Stimulated activated effector memory CD8-positive, alpha-beta T cell treated with anti-CD3 and anti-CD28 coated beads, Interleukin-12 subunit alpha, Interleukin-12 subunit beta, amount 100 ng/mL, for 72 hours (primary cell): ENCODE results near the gene SRRM5.
A peak's percentile ranks its signal among the peaks of the same experiment; 100 is the strongest.

Experiments used
- ATAC-seq: fragments of 150-1000 bp; cut with Tn5 transposase; 2 replicates; pipeline ENCODE4 v1.10.0; 2021
- DNase-seq, 2 donors: peaks; one replicate each; pipeline ENCODE4 v3.0.0; 2021 to 2022; ENCODE audit warnings: low spot score in 2 of 2
- H3K27ac Mint-ChIP-seq: one replicate; pipeline ENCODE4 v1.8.0; 2022; ENCODE audit warnings: mild to moderate bottlenecking, mixed read lengths
- H3K36me3 Mint-ChIP-seq: one replicate; pipeline ENCODE4 v1.8.0; 2022; ENCODE audit warnings: mild to moderate bottlenecking, mixed read lengths
- H3K4me1 Mint-ChIP-seq: one replicate; pipeline ENCODE4 v1.8.0; 2022; ENCODE audit warnings: mixed read lengths
- H3K4me3 Mint-ChIP-seq: one replicate; pipeline ENCODE4 v1.8.0; 2022; ENCODE audit warnings: mild to moderate bottlenecking, mixed read lengths
- H3K9me3 Mint-ChIP-seq: one replicate; pipeline ENCODE4 v1.8.0; 2022; ENCODE audit warnings: mixed read lengths

SRRM5 gene

GRCh38 chr19:43611788-43612187, at the start of gene SRRM5:
SRRM5 (plus strand) TSS chr19:43612088; CDS start chr19:43612122, 34 bp downstream.
- Mint-ChIP-seq H3K27ac (peak within 1 kb of the TSS; percentile 89), H3K36me3 (peaks cover 18% of the 10 kb centered on the region), H3K4me1 (peaks cover 44% of the 10 kb centered on the region), H3K4me3 (no peak within 1 kb of the TSS), H3K9me3 (no peaks in the 10 kb centered on the region)
- ATAC-seq (no peak), DNase-seq (no peak)

GRCh38 chr19:43562226-43562697, 49.6 kb upstream of the SRRM5 start:
- H3K4me1 Mint-ChIP-seq = peaks cover 53% of the 10 kb centered on the region
- peaks cover 62% of the 10 kb centered on the region for H3K36me3 Mint-ChIP-seq
- H3K27ac Mint-ChIP-seq = peak overlapping the region; percentile 93
- H3K4me3 Mint-ChIP-seq = peak overlapping the region; percentile 57
- H3K9me3 Mint-ChIP-seq = no peaks in the 10 kb centered on the region
- ATAC-seq (no peak), DNase-seq (no peak)

GRCh38 chr19:43562698-43563241, 49.1 kb upstream of the SRRM5 start:
- H3K4me3 Mint-ChIP-seq = peak overlapping the region; percentile 57
- no peaks in the 10 kb centered on the region for H3K9me3 Mint-ChIP-seq
- DNase-seq = peak; percentile 52 to 85
- peaks cover 57% of the 10 kb centered on the region for H3K36me3 Mint-ChIP-seq
- peak overlapping the region; percentile 93 for H3K27ac Mint-ChIP-seq
- H3K4me1 Mint-ChIP-seq = peaks cover 53% of the 10 kb centered on the region
- peak; percentile 97 for ATAC-seq

GRCh38 chr19:43563816-43564457, 48.0 kb upstream of the SRRM5 start:
- DNase-seq = no peak
- Mint-ChIP-seq H3K9me3 (no peaks in the 10 kb centered on the region), H3K36me3 (peaks cover 46% of the 10 kb centered on the region), H3K4me3 (peak overlapping the region; percentile 57), H3K27ac (peak overlapping the region; percentile 93), H3K4me1 (peaks cover 53% of the 10 kb centered on the region)
- no peak for ATAC-seq

- no peak for DNase-seq
- Mint-ChIP-seq H3K36me3 (peaks cover 38% of the 10 kb centered on the region), H3K4me3 (no peak overlapping the region), H3K4me1 (peaks cover 55% of the 10 kb centered on the region), H3K27ac (peak overlapping the region; percentile 93), H3K9me3 (no peaks in the 10 kb centered on the region)
- ATAC-seq = no peak
Observed at GRCh38 chr19:43564800-43565199, 47.1 kb upstream of the SRRM5 start.

GRCh38 chr19:43569657-43570056, 42.2 kb upstream of the SRRM5 start:
- Mint-ChIP-seq H3K36me3 (no peaks in the 10 kb centered on the region), H3K9me3 (no peaks in the 10 kb centered on the region), H3K27ac (peak overlapping the region; percentile 65), H3K4me3 (no peak overlapping the region), H3K4me1 (peaks cover 36% of the 10 kb centered on the region)
- ATAC-seq = no peak
- DNase-seq = no peak

- no peak overlapping the region for H3K4me3 Mint-ChIP-seq
- H3K4me1 Mint-ChIP-seq = peaks cover 36% of the 10 kb centered on the region
Observed at GRCh38 chr19:43570174-43570791, 41.6 kb upstream of the SRRM5 start.

GRCh38 chr19:43572171-43572588, 39.7 kb upstream of the SRRM5 start:
- Mint-ChIP-seq H3K36me3 (peaks cover 10% of the 10 kb centered on the region), H3K4me3 (no peak overlapping the region), H3K4me1 (peaks cover 47% of the 10 kb centered on the region), H3K9me3 (no peaks in the 10 kb centered on the region), H3K27ac (peak overlapping the region; percentile 76)
- DNase-seq (no peak), ATAC-seq (no peak)

More at GRCh38 chr19:43570174-43570791, 41.6 kb upstream of the SRRM5 start:
- ATAC-seq (no peak), DNase-seq (no peak)
- Mint-ChIP-seq H3K9me3 (no peaks in the 10 kb centered on the region), H3K27ac (peak overlapping the region; percentile 65), H3K36me3 (peaks cover 4% of the 10 kb centered on the region)

GRCh38 chr19:43574424-43575155, 37.3 kb upstream of the SRRM5 start:
- H3K36me3 Mint-ChIP-seq = peaks cover 15% of the 10 kb centered on the region
- H3K4me1 Mint-ChIP-seq = peaks cover 62% of the 10 kb centered on the region
- peak overlapping the region; percentile 98 for H3K27ac Mint-ChIP-seq
- ATAC-seq (no peak), DNase-seq (no peak)
- H3K4me3 Mint-ChIP-seq = peak overlapping the region; percentile 99
- no peaks in the 10 kb centered on the region for H3K9me3 Mint-ChIP-seq

GRCh38 chr19:43575156-43575950, 36.5 kb upstream of the SRRM5 start, which contains the start of the genes PINLYP and XRCC1:
PINLYP (plus strand) TSS chr19:43575801; CDS start chr19:43577192, 1,391 bp downstream.
XRCC1 (minus strand) TSS chr19:43575527; CDS start chr19:43575458, 69 bp downstream.
- ATAC-seq = peak; percentile 99
- no peaks in the 10 kb centered on the region for H3K9me3 Mint-ChIP-seq
- peaks cover 62% of the 10 kb centered on the region for H3K4me1 Mint-ChIP-seq
- H3K4me3 Mint-ChIP-seq = peak within 1 kb of the TSS; percentile 99
- H3K36me3 Mint-ChIP-seq = peaks cover 15% of the 10 kb centered on the region
- peak; percentile 77 to 94 for DNase-seq
- H3K27ac Mint-ChIP-seq = peak within 1 kb of the TSS; percentile 98

- DNase-seq = no peak
- H3K4me1 Mint-ChIP-seq = peaks cover 58% of the 10 kb centered on the region
- H3K4me3 Mint-ChIP-seq = peak overlapping the region; percentile 99
Observed at GRCh38 chr19:43575955-43576878, 35.7 kb upstream of the SRRM5 start.

GRCh38 chr19:43578787-43579186, 33.1 kb upstream of the SRRM5 start:
- Mint-ChIP-seq H3K36me3 (peaks cover 15% of the 10 kb centered on the region), H3K4me1 (peaks cover 48% of the 10 kb centered on the region), H3K4me3 (peak overlapping the region; percentile 75), H3K27ac (peak overlapping the region; percentile 44), H3K9me3 (no peaks in the 10 kb centered on the region)
- no peak for DNase-seq
- ATAC-seq = no peak

More at GRCh38 chr19:43575955-43576878, 35.7 kb upstream of the SRRM5 start:
- Mint-ChIP-seq H3K27ac (peak overlapping the region; percentile 98), H3K9me3 (no peaks in the 10 kb centered on the region), H3K36me3 (peaks cover 15% of the 10 kb centered on the region)
- ATAC-seq = no peak

- Mint-ChIP-seq H3K4me3 (peak overlapping the region; percentile 75), H3K27ac (peak overlapping the region; percentile 8), H3K36me3 (peaks cover 13% of the 10 kb centered on the region), H3K9me3 (no peaks in the 10 kb centered on the region), H3K4me1 (peaks cover 43% of the 10 kb centered on the region)
- ATAC-seq = no peak
- DNase-seq = no peak
Observed at GRCh38 chr19:43581467-43581866, 30.4 kb upstream of the SRRM5 start.
